ENCODE results near the gene RGS12. TPM values are rescaled to one million over a fixed set of nuclear protein-coding genes. Genes with fewer than 3 reads are reported as not detected.

The RGS12 gene
- total and polyA plus RNA-seq, 4 experiments from 2014 or later = 0.93 to 10.6 (median 6.0) TPM

GRCh38 chr4:3340038-3340699, 47.3 kb downstream of the RGS12 start:
- intact Hi-C loops (cut with micrococcal nuclease) = no loop called here
- H3K27me3 ChIP-seq (ENCODE audit: insufficient read depth, low read length) = no peaks in the 10 kb centered on the region
- no peaks in the 10 kb centered on the region for H3K9me3 ChIP-seq (ENCODE audit: control insufficient read depth in 1 of 2, low read length in 2 of 2)
- Mint-ChIP-seq H3K4me3 (no peak overlapping the region), H3K36me3 (peaks cover 0 to 3% of the 10 kb centered on the region in 2 donors), H3K27ac (no peak overlapping the region), H3K9me3 (no peaks in the 10 kb centered on the region), H3K27me3 (no peaks in the 10 kb centered on the region), H3K4me1 (peaks cover 3 to 13% (median 8%) of the 10 kb centered on the region in 4 donors)
- H3K4me1 ChIP-seq (ENCODE audit: insufficient read depth, low read length) = peaks cover 4% of the 10 kb centered on the region
- no peak overlapping the region for H3K4me3 ChIP-seq (ENCODE audit: low read length in 2 of 2)
- H3K36me3 ChIP-seq (ENCODE audit: insufficient read depth, low read length) = no peaks in the 10 kb centered on the region
- ChIA-PET POLR2A (ENCODE audit: partially characterized antibody) (no interaction called here), CTCF (ENCODE audit: partially characterized antibody) (no interaction called here)
- no peak overlapping the region for H3K27ac ChIP-seq (ENCODE audit: low read depth, low read length)
- DNase-seq = no peak

GRCh38 chr4:3340700-3341083, 47.9 kb downstream of the RGS12 start:
- no peaks in the 10 kb centered on the region for H3K36me3 ChIP-seq (ENCODE audit: insufficient read depth, low read length)
- Mint-ChIP-seq H3K4me3 (no peak overlapping the region), H3K27me3 (no peaks in the 10 kb centered on the region), H3K27ac (no peak overlapping the region), H3K9me3 (no peaks in the 10 kb centered on the region), H3K4me1 (peaks cover 3 to 13% (median 8%) of the 10 kb centered on the region in 4 donors), H3K36me3 (peaks cover 0 to 3% of the 10 kb centered on the region in 2 donors)
- peaks cover 4% of the 10 kb centered on the region for H3K4me1 ChIP-seq (ENCODE audit: insufficient read depth, low read length)
- intact Hi-C loops (cut with micrococcal nuclease) = no loop called here
- H3K4me3 ChIP-seq (ENCODE audit: low read length in 2 of 2) = no peak overlapping the region
- DNase-seq = no peak
- no peak overlapping the region for H3K27ac ChIP-seq (ENCODE audit: low read depth, low read length)
- ChIA-PET POLR2A (ENCODE audit: partially characterized antibody) (no interaction called here), CTCF (ENCODE audit: partially characterized antibody) (no interaction called here)
- no peaks in the 10 kb centered on the region for H3K9me3 ChIP-seq (ENCODE audit: control insufficient read depth in 1 of 2, low read length in 2 of 2)
- no peaks in the 10 kb centered on the region for H3K27me3 ChIP-seq (ENCODE audit: insufficient read depth, low read length)

GRCh38 chr4:3341760-3342159, 48.9 kb downstream of the RGS12 start:
- Histone ChIP-seq H3K4me1 (ENCODE audit: insufficient read depth, low read length) (peaks cover 8% of the 10 kb centered on the region), H3K27me3 (ENCODE audit: insufficient read depth, low read length) (no peaks in the 10 kb centered on the region), H3K9me3 (ENCODE audit: control insufficient read depth in 1 of 2, low read length in 2 of 2) (no peaks in the 10 kb centered on the region), H3K36me3 (ENCODE audit: insufficient read depth, low read length) (no peaks in the 10 kb centered on the region), H3K27ac (ENCODE audit: low read depth, low read length) (no peak overlapping the region), H3K4me3 (ENCODE audit: low read length in 2 of 2) (no peak overlapping the region)
- no peak for DNase-seq
- ChIA-PET CTCF (ENCODE audit: partially characterized antibody) (interaction anchor here (0.8 kb wide), 1 partner anchor 15 kb away, joined by 3 read pairs; no protein-coding TSS in a partner anchor), POLR2A (ENCODE audit: partially characterized antibody) (no interaction called here)
- Mint-ChIP-seq H3K27me3 (no peaks in the 10 kb centered on the region), H3K27ac (peak overlapping the region in 1 of 7 donors; percentile 13), H3K36me3 (peaks cover 0 to 3% of the 10 kb centered on the region in 2 donors), H3K4me3 (no peak overlapping the region), H3K4me1 (peaks cover 9 to 22% (median 14%) of the 10 kb centered on the region in 4 donors), H3K9me3 (no peaks in the 10 kb centered on the region)
- intact Hi-C loops (cut with micrococcal nuclease) = no loop called here

- Mint-ChIP-seq H3K4me1 (peaks cover 9 to 22% (median 14%) of the 10 kb centered on the region in 4 donors), H3K9me3 (no peaks in the 10 kb centered on the region), H3K36me3 (peaks cover 0 to 3% of the 10 kb centered on the region in 2 donors), H3K27ac (peak overlapping the region in 1 of 7 donors; percentile 46), H3K4me3 (no peak overlapping the region), H3K27me3 (no peaks in the 10 kb centered on the region)
- CTCF ChIA-PET (ENCODE audit: partially characterized antibody) = interaction anchor here (0.8 kb wide), 1 partner anchor 15 kb away, joined by 3 read pairs; no protein-coding TSS in a partner anchor
- intact Hi-C loops (cut with micrococcal nuclease) = no loop called here
- no peaks in the 10 kb centered on the region for H3K36me3 ChIP-seq (ENCODE audit: insufficient read depth, low read length)
- POLR2A ChIA-PET (ENCODE audit: partially characterized antibody) = no interaction called here
- H3K4me3 ChIP-seq (ENCODE audit: low read length in 2 of 2) = no peak overlapping the region
- H3K27ac ChIP-seq (ENCODE audit: low read depth, low read length) = no peak overlapping the region
- H3K4me1 ChIP-seq (ENCODE audit: insufficient read depth, low read length) = peaks cover 8% of the 10 kb centered on the region
- H3K27me3 ChIP-seq (ENCODE audit: insufficient read depth, low read length) = no peaks in the 10 kb centered on the region
- no peaks in the 10 kb centered on the region for H3K9me3 ChIP-seq (ENCODE audit: control insufficient read depth in 1 of 2, low read length in 2 of 2)
- no peak for DNase-seq
Observed at GRCh38 chr4:3342182-3342854, 49.5 kb downstream of the RGS12 start.

Other genes with a start within 250 kb of the RGS12 start
- not detected for gene HTT-AS, start 218.5 kb upstream of the RGS12 start, total RNA-seq
- not detected for gene HTT-AS, start 218.5 kb upstream of the RGS12 start, polyA plus RNA-seq
- gene HTT, start 218.3 kb upstream of the RGS12 start, total RNA-seq = 10 to 100 TPM; 62.2 to 67.7 TPM
- 1 to 10 TPM in 1 of 2 donors, under 1 TPM in 1; 0.57 to 4.9 TPM for gene HTT, start 218.3 kb upstream of the RGS12 start, polyA plus RNA-seq
- 1 to 10 TPM; 2.0 to 2.2 TPM for gene MSANTD1, start 43.9 kb upstream of the RGS12 start, total RNA-seq
- under 1 TPM in 1 of 2 donors, not detected in 1; 0.08 TPM for gene MSANTD1, start 43.9 kb upstream of the RGS12 start, polyA plus RNA-seq
- gene HGFAC, start 148.9 kb downstream of the RGS12 start, total RNA-seq = under 1 TPM in 1 of 2 experiments, not detected in 1; 0.17 TPM
- not detected for gene HGFAC, start 148.9 kb downstream of the RGS12 start, polyA plus RNA-seq
- not detected for gene DOK7, start 170.3 kb downstream of the RGS12 start, total RNA-seq
- under 1 TPM in 1 of 2 donors, not detected in 1; 0.10 TPM for gene DOK7, start 170.3 kb downstream of the RGS12 start, polyA plus RNA-seq
- gene LRPAP1, start 239.4 kb downstream of the RGS12 start, total RNA-seq = 10 to 100 TPM; 84.7 to 87.1 TPM
- gene LRPAP1, start 239.4 kb downstream of the RGS12 start, polyA plus RNA-seq = 100 to 1,000 TPM in 1 of 2 donors, 10 to 100 TPM in 1; 95.1 to 122 TPM